PFSK-1 (cell line): ENCODE data around the gene PLIN5.

ENCODE experiments used
- FOXP2 ChIP-seq: optimal IDR thresholded peaks from 2 replicates; pipeline ENCODE3; 2011; ENCODE audit warnings: borderline replicate concordance, control low read depth, inconsistent platforms; ENCODE audit not compliant: insufficient read depth; ENCODE audit errors: extremely low read length, extremely low read depth
- POLR2AphosphoS5 ChIP-seq: IDR thresholded peaks from 2 replicates; pipeline ENCODE4 v1.6.1; 2012; ENCODE audit warnings: low read depth, mild to moderate bottlenecking, control low read depth, low read length, moderate library complexity
- SIN3A ChIP-seq: IDR thresholded peaks from 2 replicates; pipeline ENCODE4 v1.6.1; 2012; ENCODE audit warnings: mild to moderate bottlenecking, low read length, moderate library complexity, borderline replicate concordance; ENCODE audit not compliant: insufficient read depth
- TAF1 ChIP-seq: IDR thresholded peaks from 2 replicates; pipeline ENCODE4 v1.6.1; 2012; ENCODE audit warnings: low read length, control low read depth, borderline replicate concordance; ENCODE audit not compliant: insufficient read depth
- TF ChIP-seq, protein P1 (sequence below), 2 experiments: IDR thresholded peaks; 2 replicates each; pipeline versions ENCODE4 v1.6.1 to v1.8.0; 2011 to 2012; ENCODE audit warnings: low read depth in 2 of 2, low read length in 2 of 2, control low read depth in 1 of 2, inconsistent platforms in 1 of 2, mild to moderate bottlenecking in 1 of 2, moderate library complexity in 1 of 2; ENCODE audit not compliant: insufficient read depth in 1 of 2

PLIN5 gene

DNA sequence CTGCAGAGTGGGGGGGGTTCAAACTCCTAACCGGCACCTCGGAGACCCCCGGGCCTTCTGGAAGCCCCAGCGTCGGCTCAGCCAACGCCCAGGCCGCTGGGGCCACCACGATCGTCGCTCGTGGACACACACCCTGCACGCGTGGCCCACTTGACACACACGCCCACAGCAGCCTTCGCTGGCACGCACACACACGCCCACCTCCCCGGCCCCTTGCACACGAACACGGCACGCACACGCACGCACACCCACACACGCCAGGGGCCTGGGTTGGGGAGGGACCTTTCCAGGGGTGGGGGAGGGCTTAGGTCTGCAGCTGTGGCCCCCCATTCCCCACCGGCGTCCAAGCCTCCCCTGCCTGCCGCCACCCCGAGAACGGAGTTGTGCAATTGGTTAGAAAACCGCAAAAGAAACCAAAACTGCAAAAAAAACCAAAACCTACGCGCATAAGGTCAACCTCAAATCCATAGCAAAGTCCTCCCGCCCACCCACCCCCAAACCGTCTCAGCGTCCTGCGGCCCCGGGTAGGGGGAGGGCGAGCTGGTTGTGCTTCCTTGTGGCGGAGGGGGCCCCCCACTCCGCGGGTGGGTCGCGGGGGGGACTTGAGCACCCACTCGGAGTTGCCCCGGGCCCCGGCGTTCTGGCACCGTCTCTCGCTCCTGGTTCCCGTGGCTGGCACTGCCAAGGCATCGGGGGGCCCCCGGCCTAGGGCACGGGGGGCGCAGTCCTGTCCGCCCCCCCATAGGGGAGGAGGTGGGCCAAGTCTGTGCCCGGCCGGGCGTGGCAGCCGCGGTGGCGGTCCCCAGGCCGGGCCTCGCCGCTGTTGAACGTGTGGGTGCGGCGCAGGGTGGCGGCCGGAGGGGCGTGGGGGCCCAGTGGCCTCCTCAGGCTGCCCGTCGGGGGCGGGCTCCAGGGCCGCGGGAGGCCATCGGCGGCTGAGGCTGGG lies 8.1 kb upstream of the PLIN5 start:
- TF ChIP-seq TAF1: no peak
- TF ChIP-seq FOXP2: no peak
- no peak for TF ChIP-seq POLR2AphosphoS5
- TF ChIP-seq SIN3A: no peak
- TF ChIP-seq, protein P1, sequence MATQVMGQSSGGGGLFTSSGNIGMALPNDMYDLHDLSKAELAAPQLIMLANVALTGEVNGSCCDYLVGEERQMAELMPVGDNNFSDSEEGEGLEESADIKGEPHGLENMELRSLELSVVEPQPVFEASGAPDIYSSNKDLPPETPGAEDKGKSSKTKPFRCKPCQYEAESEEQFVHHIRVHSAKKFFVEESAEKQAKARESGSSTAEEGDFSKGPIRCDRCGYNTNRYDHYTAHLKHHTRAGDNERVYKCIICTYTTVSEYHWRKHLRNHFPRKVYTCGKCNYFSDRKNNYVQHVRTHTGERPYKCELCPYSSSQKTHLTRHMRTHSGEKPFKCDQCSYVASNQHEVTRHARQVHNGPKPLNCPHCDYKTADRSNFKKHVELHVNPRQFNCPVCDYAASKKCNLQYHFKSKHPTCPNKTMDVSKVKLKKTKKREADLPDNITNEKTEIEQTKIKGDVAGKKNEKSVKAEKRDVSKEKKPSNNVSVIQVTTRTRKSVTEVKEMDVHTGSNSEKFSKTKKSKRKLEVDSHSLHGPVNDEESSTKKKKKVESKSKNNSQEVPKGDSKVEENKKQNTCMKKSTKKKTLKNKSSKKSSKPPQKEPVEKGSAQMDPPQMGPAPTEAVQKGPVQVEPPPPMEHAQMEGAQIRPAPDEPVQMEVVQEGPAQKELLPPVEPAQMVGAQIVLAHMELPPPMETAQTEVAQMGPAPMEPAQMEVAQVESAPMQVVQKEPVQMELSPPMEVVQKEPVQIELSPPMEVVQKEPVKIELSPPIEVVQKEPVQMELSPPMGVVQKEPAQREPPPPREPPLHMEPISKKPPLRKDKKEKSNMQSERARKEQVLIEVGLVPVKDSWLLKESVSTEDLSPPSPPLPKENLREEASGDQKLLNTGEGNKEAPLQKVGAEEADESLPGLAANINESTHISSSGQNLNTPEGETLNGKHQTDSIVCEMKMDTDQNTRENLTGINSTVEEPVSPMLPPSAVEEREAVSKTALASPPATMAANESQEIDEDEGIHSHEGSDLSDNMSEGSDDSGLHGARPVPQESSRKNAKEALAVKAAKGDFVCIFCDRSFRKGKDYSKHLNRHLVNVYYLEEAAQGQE (IDR thresholded peaks at IDR 0.05; ENCODE audit: insufficient read depth in 1 of 2, low read depth in 2 of 2, low read length in 2 of 2): no peak

DNA sequence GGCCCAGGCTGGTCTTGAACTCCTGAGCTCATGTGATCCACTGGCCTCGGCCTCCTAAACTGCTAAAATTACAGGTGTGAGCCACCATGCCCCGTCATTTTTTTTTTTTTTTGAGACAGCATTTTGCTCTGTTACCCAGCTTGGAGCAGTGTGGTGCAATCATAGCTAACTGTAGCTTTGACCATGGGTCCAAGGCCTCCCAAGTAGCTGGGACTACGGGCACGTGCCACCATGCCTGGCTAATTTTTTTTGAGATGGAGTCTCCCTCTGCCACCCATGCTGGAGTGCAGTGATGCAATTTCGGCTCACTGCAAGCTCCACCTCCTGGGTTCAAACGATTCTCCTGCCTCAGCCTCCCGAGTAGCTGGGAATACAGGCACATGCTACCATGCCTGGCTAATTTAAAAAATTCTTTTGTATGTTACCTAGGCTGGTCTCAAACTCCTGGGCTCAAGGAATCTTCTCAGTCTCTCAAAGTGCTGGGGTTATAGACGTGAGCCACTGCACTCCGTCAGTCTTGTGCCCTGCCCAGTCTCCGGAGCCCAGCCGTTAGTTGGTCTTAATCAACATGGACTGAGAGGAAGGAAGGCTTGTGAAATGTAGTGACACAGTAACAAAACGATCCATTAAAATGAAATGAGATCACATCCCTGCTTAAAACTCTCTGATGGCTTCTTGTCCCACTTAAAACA lies 6.2 kb upstream of the PLIN5 start:
- TF ChIP-seq FOXP2 (no peak), TAF1 (no peak), SIN3A (no peak), POLR2AphosphoS5 (no peak)
- TF ChIP-seq, protein P1 (IDR thresholded peaks at IDR 0.05; ENCODE audit: insufficient read depth in 1 of 2, low read depth in 2 of 2, low read length in 2 of 2): no peak

DNA sequence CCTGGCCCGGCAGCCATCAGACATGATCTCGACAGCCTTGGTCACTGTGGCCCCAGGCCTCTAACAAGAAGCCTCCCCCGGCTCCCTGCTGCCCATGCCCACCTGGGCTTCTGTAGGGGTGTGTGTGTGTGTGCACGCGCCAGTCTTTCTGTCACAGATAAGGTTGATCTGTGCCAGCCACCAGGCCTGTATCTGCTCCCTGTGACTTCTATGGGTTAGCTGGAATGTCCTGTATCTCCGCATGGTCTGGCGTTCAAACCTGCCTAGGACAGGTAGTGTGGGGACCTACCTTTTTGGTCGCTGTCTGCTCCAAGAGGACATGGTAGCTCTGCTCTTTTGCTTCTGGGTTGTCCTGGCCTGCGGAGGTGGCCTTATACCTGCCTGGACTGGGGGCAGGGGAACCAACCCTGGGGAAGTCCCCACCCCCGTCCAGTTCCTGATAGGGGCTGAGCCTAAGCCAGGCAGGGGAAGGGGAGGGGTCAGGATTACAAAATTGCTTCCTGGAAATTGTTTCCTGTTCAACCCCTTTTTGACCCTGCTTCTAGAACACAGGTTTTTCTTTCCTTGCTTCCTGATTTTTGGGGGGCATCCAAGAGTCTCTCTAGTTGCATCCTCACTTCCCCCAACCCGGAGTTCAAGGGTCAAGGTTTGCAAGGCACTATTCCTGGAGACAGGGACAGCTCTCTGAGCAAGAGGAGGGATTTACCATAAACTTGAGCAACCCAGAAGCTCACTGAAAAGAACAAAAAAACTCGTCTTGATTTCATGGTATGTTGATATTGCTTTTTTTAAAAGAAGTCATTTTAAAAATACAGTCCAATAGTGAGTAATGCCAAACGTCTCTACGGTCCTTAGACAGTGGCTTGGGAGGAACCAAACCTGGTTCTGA lies 4.9 kb upstream of the PLIN5 start, which contains the start of gene LRG1:
Gene LRG1 (minus strand): TSS at position 344 of the 889 bp plus-strand sequence. CDS start 23 bp downstream, at position 321.
- TF ChIP-seq SIN3A (no peak), TAF1 (no peak), FOXP2 (no peak), POLR2AphosphoS5 (no peak)
- TF ChIP-seq, protein P1 (IDR thresholded peaks at IDR 0.05; ENCODE audit: insufficient read depth in 1 of 2, low read depth in 2 of 2, low read length in 2 of 2): no peak

DNA sequence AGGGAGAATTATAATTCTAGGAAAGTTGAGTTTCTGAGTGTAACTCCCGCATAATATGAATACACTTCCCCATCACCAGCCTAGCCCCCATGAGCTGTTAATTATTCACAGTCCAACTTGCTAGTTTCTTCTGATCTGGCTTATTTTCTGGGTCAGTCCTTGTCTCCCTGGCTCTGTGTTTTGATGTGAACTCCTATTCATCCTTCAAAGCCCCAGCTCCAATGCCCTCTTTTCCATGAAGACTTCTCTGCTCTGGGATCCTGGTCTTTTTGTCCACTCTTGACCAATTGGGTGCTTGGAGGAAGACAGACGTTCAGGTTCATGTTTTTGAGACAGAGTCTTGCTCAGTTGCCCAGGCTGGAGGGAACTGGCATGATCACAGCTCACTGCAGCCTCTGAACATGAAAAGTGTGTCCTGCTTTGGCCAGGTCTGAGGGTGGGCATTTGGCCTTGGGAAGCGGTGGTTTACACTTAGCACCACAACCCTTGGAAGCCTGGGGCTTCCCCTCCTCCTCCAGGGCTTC lies 4.2 kb upstream of the PLIN5 start:
- TF ChIP-seq FOXP2 (no peak), SIN3A (no peak), POLR2AphosphoS5 (no peak), TAF1 (no peak)
- TF ChIP-seq, protein P1 (IDR thresholded peaks at IDR 0.05; ENCODE audit: insufficient read depth in 1 of 2, low read depth in 2 of 2, low read length in 2 of 2): no peak
